Progenitor cell of endocrine pancreas (in vitro differentiated cells): ENCODE data around the gene STK24. TPM values are rescaled to one million over a fixed set of nuclear protein-coding genes. Genes with fewer than 3 reads are reported as not detected.
A peak's percentile ranks its signal among the peaks of the same experiment; 100 is the strongest.

Experiments used
- DNase-seq: peaks from one replicate; pipeline ENCODE4 v3.0.0; 2021; ENCODE audit warnings: low spot score; ENCODE audit not compliant: unreplicated experiment
- H3K27ac Mint-ChIP-seq: 2 replicates; pipeline ENCODE4 v1.8.0; 2021; ENCODE audit warnings: mild to moderate bottlenecking, moderate library complexity, mixed read lengths
- H3K27me3 Mint-ChIP-seq: 2 replicates; pipeline ENCODE4 v1.8.0; 2021; ENCODE audit warnings: mixed read lengths
- H3K36me3 Mint-ChIP-seq: 2 replicates; pipeline ENCODE4 v1.8.0; 2022; ENCODE audit warnings: mixed read lengths; ENCODE audit not compliant: insufficient read depth
- H3K4me1 Mint-ChIP-seq: 2 replicates; pipeline ENCODE4 v1.8.0; 2021; ENCODE audit warnings: low read depth, mixed read lengths
- H3K4me3 Mint-ChIP-seq: 2 replicates; pipeline ENCODE4 v1.8.0; 2021; ENCODE audit warnings: low read depth, mild to moderate bottlenecking, moderate library complexity, mixed read lengths
- H3K9me3 Mint-ChIP-seq: 2 replicates; pipeline ENCODE4 v1.8.0; 2021; ENCODE audit warnings: low read depth, mixed read lengths
- total RNA-seq: library from RNA; stranded (reverse); gene quantifications from 2 replicates; pipeline ENCODE4 v1.2.1, GENCODE V29; 2021
- TF ChIP-seq, protein P1 (sequence below): fragments of 200-600 bp; sonication (generic); IDR thresholded peaks from one replicate; pipeline ENCODE4 v1.5.0; 2021; ENCODE audit warnings: antibody characterized with exemption, mild to moderate bottlenecking; ENCODE audit not compliant: unreplicated experiment

STK24 gene
- total RNA-seq, 1 donor from 2014 or later: 113 TPM

- H3K4me1 Mint-ChIP-seq: peaks cover 33% of the 10 kb centered on the region
Measured at GRCh38 chr13:98492335-98493041, 84.4 kb downstream of the STK24 start.

GRCh38 chr13:98490866-98491265 is 86.0 kb downstream of the STK24 start:
- Mint-ChIP-seq H3K27me3 (no peaks in the 10 kb centered on the region), H3K9me3 (no peaks in the 10 kb centered on the region), H3K36me3 (no peaks in the 10 kb centered on the region), H3K27ac (peak overlapping the region; percentile 84), H3K4me3 (no peak overlapping the region), H3K4me1 (peaks cover 35% of the 10 kb centered on the region)
- TF ChIP-seq, protein P1, sequence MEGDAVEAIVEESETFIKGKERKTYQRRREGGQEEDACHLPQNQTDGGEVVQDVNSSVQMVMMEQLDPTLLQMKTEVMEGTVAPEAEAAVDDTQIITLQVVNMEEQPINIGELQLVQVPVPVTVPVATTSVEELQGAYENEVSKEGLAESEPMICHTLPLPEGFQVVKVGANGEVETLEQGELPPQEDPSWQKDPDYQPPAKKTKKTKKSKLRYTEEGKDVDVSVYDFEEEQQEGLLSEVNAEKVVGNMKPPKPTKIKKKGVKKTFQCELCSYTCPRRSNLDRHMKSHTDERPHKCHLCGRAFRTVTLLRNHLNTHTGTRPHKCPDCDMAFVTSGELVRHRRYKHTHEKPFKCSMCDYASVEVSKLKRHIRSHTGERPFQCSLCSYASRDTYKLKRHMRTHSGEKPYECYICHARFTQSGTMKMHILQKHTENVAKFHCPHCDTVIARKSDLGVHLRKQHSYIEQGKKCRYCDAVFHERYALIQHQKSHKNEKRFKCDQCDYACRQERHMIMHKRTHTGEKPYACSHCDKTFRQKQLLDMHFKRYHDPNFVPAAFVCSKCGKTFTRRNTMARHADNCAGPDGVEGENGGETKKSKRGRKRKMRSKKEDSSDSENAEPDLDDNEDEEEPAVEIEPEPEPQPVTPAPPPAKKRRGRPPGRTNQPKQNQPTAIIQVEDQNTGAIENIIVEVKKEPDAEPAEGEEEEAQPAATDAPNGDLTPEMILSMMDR: no peak
- DNase-seq: no peak

More at GRCh38 chr13:98492335-98493041, 84.4 kb downstream of the STK24 start:
- TF ChIP-seq, protein P1: no peak
- Mint-ChIP-seq H3K27ac (no peak overlapping the region), H3K36me3 (peaks cover 2% of the 10 kb centered on the region), H3K9me3 (no peaks in the 10 kb centered on the region), H3K27me3 (no peaks in the 10 kb centered on the region), H3K4me3 (no peak overlapping the region)
- DNase-seq: no peak

- no peaks in the 10 kb centered on the region for H3K36me3 Mint-ChIP-seq
- TF ChIP-seq, protein P1: no peak
- peak overlapping the region; percentile 84 for H3K27ac Mint-ChIP-seq
- no peak overlapping the region for H3K4me3 Mint-ChIP-seq
- DNase-seq: no peak
- H3K4me1 Mint-ChIP-seq: peaks cover 38% of the 10 kb centered on the region
- no peaks in the 10 kb centered on the region for H3K27me3 Mint-ChIP-seq
- H3K9me3 Mint-ChIP-seq: no peaks in the 10 kb centered on the region
Measured at GRCh38 chr13:98490195-98490836, 86.6 kb downstream of the STK24 start.

DNA sequence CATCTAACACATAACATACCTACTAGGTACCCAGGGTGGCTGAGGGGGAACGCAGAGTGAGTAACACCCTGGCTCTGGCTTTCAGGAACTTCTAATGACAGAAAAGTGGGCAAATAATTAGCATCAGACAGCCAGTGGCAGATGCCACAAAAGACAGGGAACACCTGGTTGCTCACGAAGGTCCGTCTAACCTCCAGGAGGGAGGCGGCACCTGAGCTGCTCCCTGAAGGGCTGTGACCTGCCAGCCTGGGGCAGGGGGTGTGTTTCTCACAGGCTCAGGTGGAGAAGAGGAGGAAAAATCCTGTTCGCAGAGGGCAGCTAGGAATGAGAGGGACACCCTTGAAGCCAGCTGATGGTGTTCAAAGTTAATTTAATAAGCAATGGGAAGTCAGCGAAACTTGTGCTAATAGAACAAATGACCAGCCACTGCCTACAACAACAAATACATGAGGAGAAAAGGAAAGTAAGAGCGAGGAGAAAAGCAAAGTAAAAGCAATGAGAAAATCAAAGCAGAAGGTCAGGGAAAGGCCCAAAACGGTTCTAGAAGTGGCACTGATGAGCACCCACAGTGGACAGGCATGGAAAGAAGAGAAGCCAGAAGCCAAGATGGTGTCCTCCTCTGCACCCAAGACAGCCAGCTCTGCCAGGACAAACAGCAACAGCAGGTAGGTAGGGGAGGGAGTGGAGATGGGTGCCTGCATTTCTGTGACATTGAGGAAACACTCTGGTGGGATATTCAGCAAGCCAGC is 87.3 kb downstream of the STK24 start:
- peaks cover 45% of the 10 kb centered on the region for H3K4me1 Mint-ChIP-seq
- H3K27me3 Mint-ChIP-seq: no peaks in the 10 kb centered on the region
- TF ChIP-seq, protein P1: no peak

GRCh38 chr13:98488736-98489135 is 88.2 kb downstream of the STK24 start:
- Mint-ChIP-seq H3K36me3 (no peaks in the 10 kb centered on the region), H3K9me3 (no peaks in the 10 kb centered on the region), H3K27me3 (no peaks in the 10 kb centered on the region), H3K4me3 (no peak overlapping the region), H3K27ac (peak overlapping the region; percentile 91), H3K4me1 (peaks cover 52% of the 10 kb centered on the region)
- DNase-seq: no peak
- TF ChIP-seq, protein P1: no peak

More for the DNA sequence above, 87.3 kb downstream of the STK24 start:
- H3K4me3 Mint-ChIP-seq: no peak overlapping the region
- no peak for DNase-seq
- no peaks in the 10 kb centered on the region for H3K9me3 Mint-ChIP-seq
- no peaks in the 10 kb centered on the region for H3K36me3 Mint-ChIP-seq
- peak overlapping the region; percentile 91 for H3K27ac Mint-ChIP-seq
